NCI-H128 (cell line): ENCODE measurements around the gene KCTD15.

Source experiments
- DNase-seq: peaks from one replicate; lab custom pipeline; 2025; ENCODE audit not compliant: unreplicated experiment; lab: John Stamatoyannopoulos, UW

The KCTD15 gene

DNA sequence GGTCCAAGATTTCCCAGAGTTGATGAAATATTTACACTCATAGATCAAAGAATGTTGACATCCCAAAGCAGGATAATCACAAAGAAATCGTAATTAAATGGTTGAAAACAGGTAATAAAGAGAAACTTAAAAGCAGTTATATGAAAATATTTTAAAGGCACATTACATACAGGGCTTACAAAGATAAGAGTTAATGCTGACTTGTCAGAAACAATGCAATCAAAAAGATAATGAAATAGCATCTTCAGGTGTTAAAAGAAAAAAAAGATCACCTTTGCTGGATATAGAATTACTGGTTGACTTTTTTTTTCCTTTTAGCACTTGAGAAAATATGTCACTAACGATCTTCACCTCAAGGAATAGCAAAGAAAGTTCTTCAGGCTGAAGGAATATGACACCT lies 48.8 kb downstream of the KCTD15 start:
- no peak for DNase-seq

DNA sequence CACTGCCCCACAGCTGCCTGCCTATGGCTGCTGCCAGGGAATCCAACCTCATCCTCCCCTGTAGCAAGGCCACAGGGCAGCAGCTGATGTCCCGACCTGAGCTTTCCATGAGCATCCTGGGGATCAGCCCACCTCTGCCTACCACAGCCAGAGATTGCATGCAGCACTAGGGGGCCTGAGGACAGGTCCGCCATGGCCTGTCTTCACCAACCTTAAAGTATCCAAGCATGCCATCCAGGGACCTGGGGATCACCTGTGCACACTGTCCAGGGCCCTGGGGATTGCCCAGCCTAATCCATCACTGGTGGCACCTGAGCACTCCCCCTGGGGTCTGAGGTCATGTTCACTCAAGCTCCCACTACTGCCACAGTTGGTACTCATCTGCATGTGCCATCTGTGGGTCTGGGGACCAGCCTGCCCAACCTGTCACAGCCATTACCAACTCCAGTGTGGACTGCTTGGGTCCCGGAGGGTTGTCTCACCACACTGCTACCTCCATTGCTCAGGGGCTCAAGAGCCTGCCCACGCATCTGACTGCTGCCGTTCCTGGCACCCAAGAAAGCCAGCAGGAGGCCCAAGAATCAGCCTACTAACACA lies 53.0 kb downstream of the KCTD15 start:
- DNase-seq, result no peak

DNA sequence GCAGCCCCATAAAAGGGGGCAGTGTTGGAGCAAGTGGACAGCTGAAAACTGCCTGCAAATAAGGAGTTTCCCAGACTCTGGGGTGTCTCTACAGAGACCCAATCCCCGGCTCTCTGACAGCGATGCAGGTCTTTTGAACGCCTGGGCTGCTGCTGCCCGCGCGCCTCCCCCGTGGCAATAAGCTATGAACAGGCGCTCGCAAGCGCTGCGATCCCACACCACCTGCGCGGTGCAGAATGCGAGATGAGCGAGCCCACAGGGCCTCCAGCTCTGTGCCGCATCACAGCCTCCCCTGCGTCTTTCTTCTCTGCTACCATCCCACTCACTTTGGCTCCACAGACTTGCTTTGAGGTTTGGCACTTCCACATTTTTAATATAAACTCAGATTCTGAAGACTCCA lies 62.3 kb downstream of the KCTD15 start:
- no peak for DNase-seq

DNA sequence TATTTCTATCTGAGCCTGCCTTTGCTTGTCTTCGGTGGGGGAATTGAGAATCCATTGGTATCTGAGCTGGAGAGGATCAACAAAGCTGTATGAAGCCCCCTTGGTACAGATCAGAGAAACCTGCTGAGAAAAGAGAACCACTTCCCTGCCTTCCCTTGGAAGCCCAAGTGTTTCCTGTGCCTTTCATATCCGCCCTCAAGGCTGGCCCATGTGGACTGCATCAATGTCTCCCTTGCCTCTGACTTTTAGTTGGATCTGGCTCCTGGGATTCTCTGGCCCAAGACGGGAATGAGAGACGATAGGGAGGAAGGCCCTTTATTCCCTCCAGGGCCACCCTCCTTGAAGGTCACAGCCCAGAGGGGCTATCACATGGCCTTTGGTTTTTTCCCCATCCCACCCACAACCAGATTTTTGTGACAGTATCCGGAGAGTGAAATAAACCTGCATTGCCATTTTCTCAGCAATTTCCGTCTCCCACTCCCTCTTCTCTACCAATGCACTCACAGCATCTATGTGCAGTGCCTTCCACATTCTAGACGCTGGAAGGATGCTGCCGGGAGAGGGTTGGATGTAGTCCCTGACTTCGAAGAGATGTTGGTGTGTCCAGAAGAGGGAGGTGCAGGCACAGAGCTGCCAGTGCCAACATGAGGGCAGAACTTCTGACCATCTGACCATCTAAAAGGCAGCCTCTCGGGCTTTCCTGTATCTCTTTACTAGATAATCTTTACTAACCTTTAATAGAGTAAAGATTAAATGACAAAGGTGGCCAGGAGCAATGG lies 63.8 kb downstream of the KCTD15 start:
- no peak for DNase-seq

DNA sequence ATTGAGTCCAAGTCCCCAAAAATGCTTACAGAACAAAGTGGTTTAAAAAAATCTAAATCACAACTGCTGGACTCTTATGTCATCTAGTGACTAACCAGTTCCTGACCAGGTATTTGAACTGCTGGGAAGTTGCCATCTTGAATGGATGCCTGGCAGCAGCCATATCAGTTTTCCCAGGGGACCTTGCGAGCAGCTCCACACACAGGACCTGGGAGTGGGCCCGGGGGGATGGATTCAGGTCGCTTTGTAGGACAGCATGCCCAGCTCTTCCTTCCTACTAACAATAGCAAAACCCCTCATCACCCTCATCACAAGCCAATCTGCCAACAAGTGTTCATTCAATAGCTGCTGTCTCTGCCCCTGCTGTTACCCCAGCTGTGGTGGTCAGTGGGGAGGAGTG lies 65.3 kb downstream of the KCTD15 start:
- no peak for DNase-seq

DNA sequence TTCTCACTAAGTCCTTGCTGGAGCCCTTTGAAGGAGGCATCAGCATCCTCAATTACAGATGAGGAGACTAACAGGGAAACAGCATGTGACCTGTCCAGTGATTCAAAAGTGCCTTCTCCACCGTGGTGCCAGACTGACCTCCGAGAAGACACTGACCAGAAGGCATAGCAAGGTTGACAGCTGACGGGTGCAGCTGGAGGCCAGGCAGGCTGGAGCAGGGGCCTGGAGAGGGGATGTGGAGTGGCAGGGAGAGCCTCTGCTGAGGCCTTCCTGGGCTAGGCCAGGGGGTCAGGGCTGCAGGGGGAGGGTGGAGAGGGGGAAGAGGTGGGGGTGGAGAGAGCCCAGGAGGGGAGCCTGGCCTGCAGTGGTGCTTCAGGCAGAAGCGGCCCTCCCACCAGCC lies 66.3 kb downstream of the KCTD15 start:
- DNase-seq, result no peak

DNA sequence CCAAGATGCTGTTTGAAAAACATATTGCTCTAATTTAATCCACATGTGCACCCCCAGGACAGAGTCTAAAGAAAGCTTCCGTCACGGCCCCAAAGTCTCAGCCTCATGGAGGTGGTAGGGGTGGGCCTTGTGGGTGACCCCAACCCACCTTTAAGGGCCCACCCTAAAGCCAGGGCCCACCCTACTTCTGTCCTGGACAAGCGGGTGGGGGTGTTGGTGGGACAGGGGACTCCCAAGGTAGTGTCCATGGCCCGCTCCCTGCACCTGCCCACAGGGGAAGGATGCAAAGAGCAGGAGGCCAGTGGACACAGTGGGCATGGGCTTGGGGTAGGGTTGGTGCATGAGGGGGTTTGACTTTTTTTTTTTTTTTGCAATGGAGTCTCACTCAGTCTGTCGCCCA lies 66.8 kb downstream of the KCTD15 start:
- DNase-seq, result no peak

DNA sequence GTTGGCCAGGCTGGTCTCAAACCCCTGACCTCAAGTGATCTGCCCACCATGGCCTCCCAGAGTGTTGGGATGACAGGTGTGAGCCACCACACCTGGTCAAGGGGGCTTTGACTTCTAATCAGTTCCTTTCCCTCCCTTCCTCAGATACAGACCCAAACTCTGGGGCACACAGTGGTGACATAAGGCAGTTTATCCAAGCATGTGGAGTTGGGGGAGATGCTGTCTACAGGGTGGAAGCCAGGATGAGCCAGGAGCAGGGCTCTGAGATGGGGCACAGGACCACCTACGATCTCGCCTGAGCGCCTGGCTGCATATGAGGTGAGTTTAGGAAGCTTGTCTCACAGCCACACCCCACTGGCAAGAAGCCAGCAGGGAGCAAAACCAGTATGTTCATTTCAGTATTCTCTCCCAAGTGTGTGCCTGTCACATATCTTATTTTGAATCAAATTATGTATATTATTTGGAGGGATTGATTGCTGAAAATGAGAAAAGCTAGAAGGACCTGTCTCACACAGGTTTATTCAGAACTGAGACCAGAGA lies 67.7 kb downstream of the KCTD15 start:
- no peak for DNase-seq

DNA sequence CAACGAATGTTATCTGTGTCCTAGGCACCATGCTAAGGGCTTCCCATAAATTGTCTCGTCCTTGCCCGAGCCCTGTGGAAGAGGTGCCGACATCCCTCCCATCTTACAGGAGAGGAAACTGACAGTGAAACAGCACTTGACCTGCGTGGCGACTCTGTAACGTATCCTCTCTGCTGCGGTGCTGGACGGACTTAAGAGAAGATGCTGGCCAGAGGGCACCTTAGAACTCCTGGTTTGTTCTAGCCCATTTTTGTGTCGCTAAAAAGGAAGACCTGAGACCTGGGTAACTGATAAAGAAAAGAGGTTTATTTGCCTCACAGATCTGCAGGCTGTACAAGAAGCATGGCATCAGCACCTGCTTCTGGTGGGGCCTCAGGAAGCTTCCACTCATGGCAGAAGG lies 68.6 kb downstream of the KCTD15 start:
- DNase-seq, result no peak
